H1 (cell line): ENCODE results near the gene OBSCN. TPM values are rescaled to one million over a fixed set of nuclear protein-coding genes. Genes with fewer than 3 reads are reported as not detected.

Experiments
- BCL11A ChIP-seq, 2 experiments: IDR thresholded peaks; one replicate each; pipeline ENCODE4 v1.6.1; 2011; ENCODE audit warnings: low read depth in 2 of 2, low read length in 2 of 2, mild to moderate bottlenecking in 2 of 2
- CHD7 ChIP-seq: fragments of 300-600 bp; sonication (generic); IDR thresholded peaks from 2 replicates; pipeline ENCODE4 v1.7.1; 2012; ENCODE audit warnings: low read length, moderate library complexity, mild to moderate bottlenecking, inconsistent platforms; ENCODE audit not compliant: insufficient replicate concordance
- CTCF ChIP-seq, 3 experiments: IDR thresholded peaks; 1 replicate in 2 of 3; 2 replicates in 1 of 3; pipeline versions ENCODE4 v1.5.1 to v1.6.1; 2011; ENCODE audit warnings: low read length in 3 of 3, mild to moderate bottlenecking in 3 of 3, inconsistent platforms in 2 of 3, low read depth in 1 of 3, moderate library complexity in 1 of 3; ENCODE audit not compliant: insufficient read depth in 1 of 3; ENCODE audit errors: control extremely low read depth in 1 of 3
- polyA plus RNA-seq, 7 experiments: library from polyadenylated mRNA; depleted of rRNA in 3 of 7; stranded (reverse) in 5 of 7; unstranded in 2 of 7; fragments of >200 nt in 5 of 7; fragments of 200-250 nt in 2 of 7; gene quantifications; 1 replicate in 5 of 7; 2 replicates in 1 of 7; 4 replicates in 1 of 7; pipeline versions ENCODE4 v1.2.1 to v1.2.3, GENCODE V29; 2011 to 2013; ENCODE audit warnings: missing spikeins in 2 of 7, mixed read lengths in 2 of 7
- total RNA-seq: library from RNA; stranded (reverse); fragmentation: NEBNext Ultra II Directional; extraction: Animal tissue kit (Norgen Biotek cat#: 25700); gene quantifications from 2 replicates; pipeline ENCODE4 v1.2.1, GENCODE V29; 2021

The OBSCN gene
- total and polyA plus RNA-seq, 2 of the 8 experiments (the other 6 are each of a cell fraction or from before 2014, with no cell fraction given) = 7.5 to 28.4 TPM

GRCh38 chr1:228225740-228226139, 17.9 kb downstream of the OBSCN start (continued):
- TF ChIP-seq CHD7 (no peak), BCL11A (IDR thresholded peaks at IDR 0.05; ENCODE audit: low read depth in 2 of 2, low read length in 2 of 2) (no peak), CTCF (IDR thresholded peaks at IDR 0.05; ENCODE audit: control extremely low read depth in 1 of 3, insufficient read depth in 1 of 3, low read depth in 1 of 3, low read length in 3 of 3) (no peak)
